Mesenchymal stem cell (in vitro differentiated cells and primary cell): ENCODE results near the gene TMEM89.

Experiments
- DNase-seq: peaks from one replicate; pipeline ENCODE4 v3.0.0-alpha.2; 2013
- H2AFZ ChIP-seq: one replicate; pipeline ENCODE4 v1.6.1; 2013; ENCODE audit warnings: low read depth, mild to moderate bottlenecking, control low read depth, inconsistent platforms, low read length, moderate library complexity
- H2AK5ac ChIP-seq: 2 replicates; pipeline ENCODE4 v1.6.1; 2013; ENCODE audit warnings: low read length, moderate library complexity, mild to moderate bottlenecking, inconsistent platforms; ENCODE audit not compliant: severe bottlenecking
- H2BK120ac ChIP-seq: one replicate; pipeline ENCODE4 v1.6.1; 2013; ENCODE audit warnings: low read depth, mild to moderate bottlenecking, inconsistent platforms, low read length, moderate library complexity
- H2BK12ac ChIP-seq, 2 experiments: one replicate each; pipeline ENCODE4 v1.6.1; 2013; ENCODE audit warnings: inconsistent platforms in 2 of 2, low read length in 2 of 2, mild to moderate bottlenecking in 2 of 2, moderate library complexity in 2 of 2, control low read depth in 1 of 2
- H2BK15ac ChIP-seq: one replicate; pipeline ENCODE4 v1.6.1; 2013; ENCODE audit warnings: mild to moderate bottlenecking, low read depth, inconsistent platforms; ENCODE audit not compliant: poor library complexity, severe bottlenecking
- H2BK5ac ChIP-seq: 2 replicates; pipeline ENCODE4 v1.6.1; 2013; ENCODE audit warnings: low read depth, mild to moderate bottlenecking, low read length, control low read depth, inconsistent platforms; ENCODE audit not compliant: poor library complexity, severe bottlenecking
- H3K14ac ChIP-seq, 2 experiments: one replicate each; pipeline ENCODE4 v1.6.1; 2013; ENCODE audit warnings: inconsistent platforms in 2 of 2, low read length in 2 of 2, control low read depth in 1 of 2, mild to moderate bottlenecking in 1 of 2, moderate library complexity in 1 of 2
- H3K18ac ChIP-seq, 2 experiments: one replicate each; pipeline ENCODE4 v1.6.1; 2013; ENCODE audit warnings: inconsistent platforms in 2 of 2, low read length in 2 of 2, control low read depth in 1 of 2, low read depth in 1 of 2, mild to moderate bottlenecking in 1 of 2
- H3K23ac ChIP-seq, 2 experiments: one replicate each; pipeline ENCODE4 v1.6.1; 2013; ENCODE audit warnings: inconsistent platforms in 2 of 2, low read length in 2 of 2, mild to moderate bottlenecking in 2 of 2, moderate library complexity in 2 of 2, control low read depth in 1 of 2
- H3K27ac ChIP-seq: 2 replicates; pipeline ENCODE4 v1.5.1; 2013; ENCODE audit warnings: mild to moderate bottlenecking, moderate library complexity, low read length, control low read depth, inconsistent platforms; ENCODE audit not compliant: poor library complexity, severe bottlenecking
- H3K27me3 ChIP-seq, 2 experiments: 2 replicates each; pipeline versions ENCODE4 v1.6.1 to v1.7.0; 2013; ENCODE audit warnings: low read length in 2 of 2, mild to moderate bottlenecking in 2 of 2, moderate library complexity in 2 of 2, control low read depth in 1 of 2, inconsistent platforms in 1 of 2; ENCODE audit not compliant: control insufficient read depth in 1 of 2, insufficient read depth in 1 of 2
- H3K36me3 ChIP-seq, 2 experiments: 2 replicates each; pipeline versions ENCODE4 v1.6.1 to v1.7.0; 2013; ENCODE audit warnings: low read length in 2 of 2, control low read depth in 1 of 2, inconsistent platforms in 1 of 2, low read depth in 1 of 2, mild to moderate bottlenecking in 1 of 2; ENCODE audit not compliant: insufficient read depth in 2 of 2, control insufficient read depth in 1 of 2
- H3K4ac ChIP-seq, 2 experiments: one replicate each; pipeline ENCODE4 v1.6.1; 2013; ENCODE audit warnings: inconsistent platforms in 2 of 2, low read length in 2 of 2, mild to moderate bottlenecking in 2 of 2, moderate library complexity in 2 of 2, control low read depth in 1 of 2, low read depth in 1 of 2
- H3K4me1 ChIP-seq: 2 replicates; pipeline ENCODE4 v1.6.1; 2013; ENCODE audit warnings: low read depth, low read length, control low read depth; ENCODE audit not compliant: control insufficient read depth, insufficient read depth
- H3K4me2 ChIP-seq: 2 replicates; pipeline ENCODE4 v1.6.1; 2013; ENCODE audit warnings: low read length, mild to moderate bottlenecking, inconsistent platforms; ENCODE audit not compliant: poor library complexity, severe bottlenecking
- H3K4me3 ChIP-seq, 2 experiments: 2 replicates each; pipeline versions ENCODE4 v1.5.1 to v1.7.0; 2013; ENCODE audit warnings: low read length in 2 of 2, mild to moderate bottlenecking in 2 of 2, control low read depth in 1 of 2, low read depth in 1 of 2; ENCODE audit not compliant: insufficient read depth in 1 of 2
- H3K79me1 ChIP-seq: replicated peaks from 2 replicates; pipeline ENCODE4 v1.6.1; 2013; ENCODE audit warnings: mild to moderate bottlenecking, control low read depth, low read length, inconsistent platforms; ENCODE audit not compliant: poor library complexity, severe bottlenecking
- H3K9ac ChIP-seq: 2 replicates; pipeline ENCODE4 v1.7.0; 2013; ENCODE audit warnings: mild to moderate bottlenecking, low read length, moderate library complexity
- H3K9me3 ChIP-seq: 2 replicates; pipeline ENCODE4 v1.7.0; 2013; ENCODE audit warnings: mild to moderate bottlenecking, low read length; ENCODE audit not compliant: control insufficient read depth
- H4K8ac ChIP-seq: one replicate; pipeline ENCODE4 v1.6.1; 2013; ENCODE audit warnings: inconsistent platforms, mild to moderate bottlenecking, low read length, moderate library complexity
- H4K91ac ChIP-seq: one replicate; pipeline ENCODE4 v1.6.1; 2013; ENCODE audit warnings: mild to moderate bottlenecking, low read length, inconsistent platforms
- WGBS: methylation state at CpG from one replicate; pipeline ENCODE4 v1.1.7; 2013; ENCODE audit warnings: mixed read lengths; 5-methylcytosine and 5-hydroxymethylcytosine counted together

Gene TMEM89

GRCh38 chr3:48648188-48648850, 26.8 kb upstream of the TMEM89 start:
- no peak overlapping the region for H4K91ac ChIP-seq
- H2AFZ ChIP-seq, result no peak overlapping the region
- H2BK120ac ChIP-seq, result no peak overlapping the region
- no peak overlapping the region for H3K27ac ChIP-seq
- DNase-seq, result no peak
- H2AK5ac ChIP-seq, result no peak overlapping the region
- no peak overlapping the region for H2BK15ac ChIP-seq
- 92% methylated on average over 15 of the region's 15 CpGs for WGBS
- no peak overlapping the region for H2BK12ac ChIP-seq
- H3K4ac ChIP-seq, result no peak overlapping the region
- no peaks in the 10 kb centered on the region for H3K79me1 ChIP-seq
- no peaks in the 10 kb centered on the region for H3K9me3 ChIP-seq
- H4K8ac ChIP-seq, result no peak overlapping the region
- H3K14ac ChIP-seq, result no peak overlapping the region
- no peak overlapping the region for H3K23ac ChIP-seq
- no peak overlapping the region for H3K18ac ChIP-seq
- no peak overlapping the region for H3K4me2 ChIP-seq
- H3K36me3 ChIP-seq, result peaks cover 0 to 6% of the 10 kb centered on the region in 2 experiments
- H3K27me3 ChIP-seq, result peaks cover 0 to 19% of the 10 kb centered on the region in 2 experiments
- H3K9ac ChIP-seq, result no peak overlapping the region
- H2BK5ac ChIP-seq, result no peak overlapping the region
- H3K4me3 ChIP-seq, result no peak overlapping the region
- H3K4me1 ChIP-seq, result peaks cover 2% of the 10 kb centered on the region

DNA sequence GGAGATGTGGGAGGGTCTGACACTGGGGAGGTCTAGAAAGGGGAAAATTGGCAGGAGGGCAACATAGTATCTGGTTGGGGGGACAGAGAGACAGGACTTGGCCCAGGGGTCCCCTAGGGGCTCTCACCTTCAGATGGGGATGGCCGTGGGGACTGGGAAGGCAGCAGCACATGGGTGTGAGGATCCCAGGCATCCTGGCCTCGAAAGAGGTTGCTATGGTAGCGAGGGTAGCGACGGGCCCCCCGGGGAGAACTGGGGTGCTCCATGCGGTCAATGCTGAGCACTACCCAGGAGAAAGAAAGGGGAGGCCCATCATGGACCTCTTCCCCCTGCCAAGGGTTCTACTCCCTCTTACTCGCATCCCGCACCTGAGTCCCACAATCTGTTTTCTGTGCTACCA, 26.1 kb upstream of the TMEM89 start:
- H3K4me1 ChIP-seq, result peaks cover 2% of the 10 kb centered on the region
- no peak overlapping the region for H2BK5ac ChIP-seq
- H3K18ac ChIP-seq, result no peak overlapping the region
- DNase-seq, result no peak
- H2BK15ac ChIP-seq, result no peak overlapping the region
- H3K4ac ChIP-seq, result no peak overlapping the region
- no peaks in the 10 kb centered on the region for H3K79me1 ChIP-seq
- H3K4me3 ChIP-seq, result no peak overlapping the region
- H3K27me3 ChIP-seq, result peaks cover 0 to 23% of the 10 kb centered on the region in 2 experiments
- no peak overlapping the region for H3K27ac ChIP-seq
- no peak overlapping the region for H3K4me2 ChIP-seq
- 95% methylated on average over 9 of the region's 9 CpGs for WGBS
- no peak overlapping the region for H4K91ac ChIP-seq
- no peak overlapping the region for H3K9ac ChIP-seq
- peaks cover 0 to 11% of the 10 kb centered on the region in 2 experiments for H3K36me3 ChIP-seq
- H2AFZ ChIP-seq, result no peak overlapping the region
- H3K23ac ChIP-seq, result no peak overlapping the region
- no peak overlapping the region for H3K14ac ChIP-seq
- H3K9me3 ChIP-seq, result no peaks in the 10 kb centered on the region
- H2BK12ac ChIP-seq, result no peak overlapping the region
- H2AK5ac ChIP-seq, result no peak overlapping the region
- H4K8ac ChIP-seq, result no peak overlapping the region
- H2BK120ac ChIP-seq, result no peak overlapping the region

- Histone ChIP-seq H2BK120ac (no peak overlapping the region), H2BK12ac (no peak overlapping the region), H3K4me1 (no peaks in the 10 kb centered on the region)
Observed at GRCh38 chr3:48644898-48645760, 23.6 kb upstream of the TMEM89 start.

GRCh38 chr3:48642605-48643004, 21.0 kb upstream of the TMEM89 start:
- no peak overlapping the region for H3K4ac ChIP-seq
- no peak overlapping the region for H2BK15ac ChIP-seq
- peaks cover 1% of the 10 kb centered on the region for H3K4me1 ChIP-seq
- no peak overlapping the region for H2BK120ac ChIP-seq
- H3K4me3 ChIP-seq, result no peak overlapping the region
- no peak overlapping the region for H2BK12ac ChIP-seq
- WGBS, result 94% methylated on average over 12 of the region's 12 CpGs
- no peak overlapping the region for H3K18ac ChIP-seq
- H2AK5ac ChIP-seq, result no peak overlapping the region
- no peak overlapping the region for H2AFZ ChIP-seq
- peaks cover 0 to 34% of the 10 kb centered on the region in 2 experiments for H3K27me3 ChIP-seq
- no peak overlapping the region for H3K9ac ChIP-seq
- peaks cover 1% of the 10 kb centered on the region for H3K79me1 ChIP-seq
- no peaks in the 10 kb centered on the region for H3K9me3 ChIP-seq
- DNase-seq, result no peak
- no peak overlapping the region for H3K23ac ChIP-seq
- H4K8ac ChIP-seq, result no peak overlapping the region
- peaks cover 0 to 31% of the 10 kb centered on the region in 2 experiments for H3K36me3 ChIP-seq
- no peak overlapping the region for H3K4me2 ChIP-seq
- no peak overlapping the region for H4K91ac ChIP-seq
- H2BK5ac ChIP-seq, result no peak overlapping the region
- no peak overlapping the region for H3K27ac ChIP-seq
- H3K14ac ChIP-seq, result no peak overlapping the region

More at GRCh38 chr3:48644898-48645760, 23.6 kb upstream of the TMEM89 start:
- H2AK5ac ChIP-seq, result no peak overlapping the region
- H3K4me2 ChIP-seq, result no peak overlapping the region
- peaks cover 0 to 20% of the 10 kb centered on the region in 2 experiments for H3K36me3 ChIP-seq
- H3K18ac ChIP-seq, result no peak overlapping the region
- H3K27me3 ChIP-seq, result peaks cover 0 to 31% of the 10 kb centered on the region in 2 experiments
- H3K9ac ChIP-seq, result no peak overlapping the region
- H2AFZ ChIP-seq, result no peak overlapping the region
- H4K91ac ChIP-seq, result no peak overlapping the region
- H2BK5ac ChIP-seq, result no peak overlapping the region
- no peak overlapping the region for H3K4ac ChIP-seq
- DNase-seq, result no peak
- no peaks in the 10 kb centered on the region for H3K79me1 ChIP-seq
- no peak overlapping the region for H2BK15ac ChIP-seq
- WGBS, result 89% methylated on average over 20 of the region's 22 CpGs
- no peak overlapping the region for H3K4me3 ChIP-seq
- no peak overlapping the region for H3K27ac ChIP-seq
- H3K23ac ChIP-seq, result no peak overlapping the region
- H3K14ac ChIP-seq, result no peak overlapping the region
- no peaks in the 10 kb centered on the region for H3K9me3 ChIP-seq
- H4K8ac ChIP-seq, result no peak overlapping the region
